SK-N-SH (cell line): ENCODE data around the gene ZBTB47. TPM values are rescaled to one million over a fixed set of nuclear protein-coding genes. Genes with fewer than 3 reads are reported as not detected.

ENCODE experiments used
- CTCF ChIA-PET: fragments of 300-600, 350-600 bp; formaldehyde crosslinking; extraction: SDS; loops from one replicate; lab custom pipeline; 2021; lab: Yijun Ruan, JAX
- POLR2A ChIA-PET: fragments of 350-600 bp; sonication (Branson Sonifier 250); formaldehyde crosslinking; extraction: SDS; loops from one replicate; lab custom pipeline; 2020; ENCODE audit warnings: antibody characterized with exemption, inconsistent platforms; lab: Yijun Ruan, JAX
- DNase-seq: peaks from one replicate; pipeline ENCODE4 v3.0.0; 2012
- H2AFZ ChIP-seq: fragments of 200-600 bp; sonication (generic); 2 replicates; pipeline ENCODE4 v1.8.1; 2016; ENCODE audit warnings: antibody characterized with exemption, mild to moderate bottlenecking, low read depth
- H3F3A ChIP-seq: fragments of 200-600 bp; sonication (generic); replicated peaks from 2 replicates; pipeline ENCODE3; 2016; ENCODE audit warnings: antibody characterized with exemption, mild to moderate bottlenecking; ENCODE audit not compliant: insufficient read depth
- H3K27ac ChIP-seq, 2 experiments: fragments of 200-500 bp in 1 of 2; fragments of 200-600 bp in 1 of 2; sonication (Bioruptor generic) in 1 of 2; sonication (generic), shearing (Covaris generic) in 1 of 2; 2 replicates each; pipeline versions ENCODE4 v1.5.1 to v1.6.1; 2014 to 2016; ENCODE audit warnings: low read depth in 2 of 2, inconsistent platforms in 1 of 2, low read length in 1 of 2, mild to moderate bottlenecking in 1 of 2, mixed read lengths in 1 of 2
- H3K27me3 ChIP-seq: fragments of 200-600 bp; sonication (generic), shearing (Covaris generic); 2 replicates; pipeline ENCODE4 v1.6.1; 2016; ENCODE audit warnings: mixed run types; ENCODE audit not compliant: insufficient read depth
- H3K36me3 ChIP-seq, 2 experiments: fragments of 200-500 bp in 1 of 2; fragments of 200-600 bp in 1 of 2; sonication (Bioruptor generic) in 1 of 2; sonication (generic) in 1 of 2; replicated peaks in 1 of 2; 2 replicates each; pipeline versions ENCODE3 to v1.5.1; 2014 to 2016; ENCODE audit warnings: low read length in 1 of 2, mild to moderate bottlenecking in 1 of 2; ENCODE audit not compliant: insufficient read depth in 2 of 2, control insufficient read depth in 1 of 2
- H3K4me1 ChIP-seq, 2 experiments: fragments of 200-500 bp in 1 of 2; fragments of 200-600 bp in 1 of 2; sonication (Bioruptor generic) in 1 of 2; sonication (generic), shearing (Covaris generic) in 1 of 2; 2 replicates each; pipeline versions ENCODE4 v1.5.1 to v1.6.1; 2014 to 2016; ENCODE audit warnings: low read depth in 1 of 2, low read length in 1 of 2, mixed run types in 1 of 2; ENCODE audit not compliant: insufficient read depth in 2 of 2, control insufficient read depth in 1 of 2
- H3K4me2 ChIP-seq: fragments of 200-600 bp; sonication (generic), shearing (Covaris generic); 2 replicates; pipeline ENCODE4 v1.6.1; 2017; ENCODE audit warnings: mixed run types
- H3K4me3 ChIP-seq, 2 experiments: fragments of 200-500 bp in 1 of 2; fragments of 200-600 bp in 1 of 2; sonication (Bioruptor generic) in 1 of 2; sonication (generic), shearing (Covaris generic) in 1 of 2; 2 replicates each; pipeline versions ENCODE4 v1.5.1 to v1.8.1; 2014 to 2016; ENCODE audit warnings: low read depth in 2 of 2, inconsistent platforms in 1 of 2, low read length in 1 of 2, mild to moderate bottlenecking in 1 of 2, mixed read lengths in 1 of 2, moderate library complexity in 1 of 2
- H3K79me2 ChIP-seq: fragments of 200-600 bp; sonication (generic); 2 replicates; pipeline ENCODE4 v1.8.1; 2017; ENCODE audit warnings: mild to moderate bottlenecking; ENCODE audit not compliant: insufficient read depth
- H3K9ac ChIP-seq: fragments of 200-600 bp; sonication (generic); 2 replicates; pipeline ENCODE4 v1.6.1; 2017; ENCODE audit warnings: mixed run types
- H3K9me2 ChIP-seq: fragments of 200-600 bp; sonication (generic); 2 replicates; pipeline ENCODE4 v1.6.1; 2017; ENCODE audit warnings: mixed run types
- H3K9me3 ChIP-seq: fragments of 200-600 bp; sonication (generic); 2 replicates; pipeline ENCODE4 v1.6.1; 2017; ENCODE audit warnings: mixed run types, mild to moderate bottlenecking, moderate library complexity
- H4K20me1 ChIP-seq: fragments of 200-600 bp; sonication (generic); 2 replicates; pipeline ENCODE4 v1.6.1; 2017; ENCODE audit warnings: mild to moderate bottlenecking, mixed run types; ENCODE audit not compliant: insufficient read depth
- CTCF ChIP-seq: fragments of 200-600 bp; sonication (generic); IDR thresholded peaks from 2 replicates; pipeline ENCODE4 v1.6.1; 2017; ENCODE audit warnings: antibody characterized with exemption, mild to moderate bottlenecking, moderate library complexity
- EP300 ChIP-seq, 2 experiments: IDR thresholded peaks; 2 replicates each; pipeline versions ENCODE4 v1.4.0 to v1.6.1; 2012; ENCODE audit warnings: borderline replicate concordance in 1 of 2, low read depth in 1 of 2, low read length in 1 of 2
- GATA2 ChIP-seq: sonication (generic); formaldehyde crosslinking; IDR thresholded peaks from 2 replicates; pipeline ENCODE4 v1.5.0; 2020; ENCODE audit warnings: mild to moderate bottlenecking, missing genetic modification reagents
- MXI1 ChIP-seq: IDR thresholded peaks from 2 replicates; pipeline ENCODE4 v1.6.1; 2012; ENCODE audit warnings: mild to moderate bottlenecking, low read depth, low read length, improper control_type of control experiment
- NFIC ChIP-seq: IDR thresholded peaks from 2 replicates; pipeline ENCODE4 v1.4.0; 2012; ENCODE audit warnings: borderline replicate concordance
- RFX5 ChIP-seq: IDR thresholded peaks from 2 replicates; pipeline ENCODE4 v1.6.1; 2012; ENCODE audit warnings: mild to moderate bottlenecking, improper control_type of control experiment, low read length
- RXRA ChIP-seq: IDR thresholded peaks from 2 replicates; pipeline ENCODE4 v1.4.0; 2012; ENCODE audit warnings: low read depth, mild to moderate bottlenecking, borderline replicate concordance
- SIN3A ChIP-seq: IDR thresholded peaks from 2 replicates; pipeline ENCODE4 v1.6.1; 2012; ENCODE audit warnings: low read depth, mild to moderate bottlenecking, low read length, moderate library complexity, borderline replicate concordance
- TEAD4 ChIP-seq: IDR thresholded peaks from 2 replicates; pipeline ENCODE4 v1.4.0; 2012; ENCODE audit warnings: mild to moderate bottlenecking, borderline replicate concordance; ENCODE audit not compliant: insufficient read depth
- USF1 ChIP-seq: IDR thresholded peaks from 2 replicates; pipeline ENCODE4 v1.4.0; 2012; ENCODE audit warnings: low read depth, borderline replicate concordance
- USF2 ChIP-seq: fragments of 150-350 bp; IDR thresholded peaks from 2 replicates; pipeline ENCODE4 v1.6.1; 2017; ENCODE audit warnings: antibody characterized with exemption, low read length, low read depth, borderline replicate concordance
- YY1 ChIP-seq: IDR thresholded peaks from 2 replicates; pipeline ENCODE4 v1.4.0; 2012; ENCODE audit warnings: low read depth, mild to moderate bottlenecking
- WGBS: methylation state at CpG from one replicate; pipeline ENCODE4 v1.1.6; 2017; ENCODE audit warnings: low lambda C conversion rate; 5-methylcytosine and 5-hydroxymethylcytosine counted together
- polyA plus RNA-seq, 3 experiments: library from polyadenylated mRNA; depleted of rRNA; stranded (reverse); fragments of >200 nt; gene quantifications; 2 replicates each; pipeline ENCODE4 v1.2.3, GENCODE V29; 2012
- TF ChIP-seq, protein P1 (sequence below): IDR thresholded peaks from 2 replicates; pipeline ENCODE4 v1.4.0; 2012; ENCODE audit warnings: low read depth

The ZBTB47 gene
- polyA plus RNA-seq, 1 of the 3 experiments (the other 2 are of a cell fraction) = 9.9 TPM

DNA sequence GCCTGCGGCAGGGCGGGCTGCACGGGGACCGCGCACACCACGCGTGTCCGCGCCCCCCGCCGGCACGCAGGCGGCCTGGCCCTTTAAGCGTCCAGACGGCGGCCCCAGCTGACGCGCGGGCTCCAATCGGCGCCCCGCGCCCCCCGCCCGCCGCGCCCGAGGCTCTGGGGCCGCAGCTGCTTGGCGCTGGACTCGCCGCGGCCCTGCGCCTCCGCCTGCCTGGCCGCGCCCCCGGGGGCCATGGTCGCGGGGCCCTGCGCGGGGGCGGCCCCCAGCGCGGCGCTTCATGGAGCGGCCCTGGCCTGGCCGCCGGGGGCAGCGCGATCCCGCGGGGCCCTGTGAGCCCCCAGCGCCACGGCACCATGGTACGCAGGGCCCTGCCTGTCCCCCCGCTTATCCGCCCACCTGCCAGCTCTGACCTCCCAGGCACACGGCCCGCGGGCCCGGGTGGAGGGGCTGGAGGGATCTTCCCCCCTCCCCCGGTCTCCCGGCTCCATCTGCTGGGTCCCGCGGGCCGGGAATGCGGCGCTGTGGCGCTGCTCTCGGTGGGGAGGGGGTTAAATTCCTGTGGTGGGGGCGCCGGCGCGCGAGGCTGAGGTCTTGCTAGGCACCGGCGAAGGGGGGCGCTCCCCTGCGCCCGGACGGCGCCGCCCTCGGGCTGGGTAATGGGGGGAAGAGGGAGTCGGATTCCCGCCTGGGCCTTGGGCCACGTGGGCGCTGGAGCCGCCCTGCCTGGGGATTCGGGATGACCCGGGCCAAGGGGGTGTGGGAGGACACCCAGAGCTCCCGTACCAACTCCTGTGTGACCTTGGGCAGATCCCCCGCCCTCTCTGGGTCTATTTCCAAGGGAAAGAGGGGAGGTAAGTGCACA lies 1.1 kb downstream of the ZBTB47 start:
- H3K36me3 ChIP-seq = peaks cover 5 to 12% of the 10 kb centered on the region in 2 experiments
- H3F3A ChIP-seq = peaks cover 24% of the 10 kb centered on the region
- peak; percentile 92 for DNase-seq
- H3K9me3 ChIP-seq = no peaks in the 10 kb centered on the region
- ChIA-PET POLR2A (interaction anchor here (0.6 to 0.9 kb wide), 2 partner anchors 54 to 164 kb away, joined by 3 to 4 read pairs; partner anchors contain the start of gene NKTR), CTCF (interaction anchor here (1.0 to 2.7 kb wide), 5 partner anchors 53 to 186 kb away, joined by 4 to 12 read pairs (median 4); partner anchors contain the start of genes NKTR and SEC22C)
- H3K9ac ChIP-seq = peak overlapping the region; percentile 88
- 3% methylated on average over 15 of the region's 94 CpGs for WGBS
- H3K4me1 ChIP-seq = peaks cover 24 to 42% of the 10 kb centered on the region in 2 experiments
- peak; percentile 41; the same call in 1 of the 2 replicates for TF ChIP-seq MXI1
- peak in 1 of 2 experiments; percentile 23; a peak in 1 of 4 replicates for TF ChIP-seq EP300 (IDR thresholded peaks at IDR 0.05; ENCODE audit: borderline replicate concordance in 1 of 2, low read depth in 1 of 2, low read length in 1 of 2)
- TF ChIP-seq USF1 = peak; percentile 77
- TF ChIP-seq USF2 = peak; percentile 56
- no peak; the same call in 1 of the 2 replicates for TF ChIP-seq RXRA
- TF ChIP-seq GATA2 (CRISPR knock-in tag) = no peak
- TF ChIP-seq SIN3A = peak; percentile 52; the same call in 1 of the 2 replicates
- TF ChIP-seq RFX5 = no peak
- peak; percentile 36 for TF ChIP-seq CTCF
- peak; percentile 60 for TF ChIP-seq TEAD4
- TF ChIP-seq, protein P1, sequence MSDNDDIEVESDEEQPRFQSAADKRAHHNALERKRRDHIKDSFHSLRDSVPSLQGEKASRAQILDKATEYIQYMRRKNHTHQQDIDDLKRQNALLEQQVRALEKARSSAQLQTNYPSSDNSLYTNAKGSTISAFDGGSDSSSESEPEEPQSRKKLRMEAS = peak; percentile 92
- TF ChIP-seq NFIC = no peak
- 0 out of 2 replicates have a peak, but pooled peaks have one; percentile 31 for TF ChIP-seq YY1
- H3K4me3 ChIP-seq = peak overlapping the region; percentile 83 to 91
- H3K27ac ChIP-seq = peak overlapping the region; percentile 83 to 84; a peak in 2 of 4 replicates
- H3K79me2 ChIP-seq = peaks cover 52% of the 10 kb centered on the region
- no peaks in the 10 kb centered on the region for H3K9me2 ChIP-seq
- peak overlapping the region; percentile 74 for H2AFZ ChIP-seq
- peak overlapping the region; percentile 99 for H3K4me2 ChIP-seq
- H4K20me1 ChIP-seq = peaks cover 8% of the 10 kb centered on the region; the same call in 1 of the 2 replicates
- no peaks in the 10 kb centered on the region for H3K27me3 ChIP-seq
